GM12878 (cell line): Measurements from ENCODE around the gene ULBP2. TPM values are rescaled to one million over a fixed set of nuclear protein-coding genes. Genes with fewer than 3 reads are reported as not detected.

ENCODE experiments used
- ATAC-seq: fragments of 200-7000 bp; cut with Tn5 transposase; 3 replicates; pipeline ENCODE4 v1.9.1; 2020; ENCODE audit warnings: mild to moderate bottlenecking, moderate library complexity
- BruUV-seq: library from RNA; stranded (reverse); fragments of 400-500 nt; replicated peaks from 2 replicates; lab custom pipeline; 2021; lab: Mats Ljungman, UMichigan
- CTCF ChIA-PET: fragments of 300-600 bp; sonication (Branson Sonifier 250); formaldehyde crosslinking; extraction: SDS; loops from one replicate; lab custom pipeline; 2021; ENCODE audit warnings: inconsistent platforms; lab: Yijun Ruan, JAX
- POLR2A ChIA-PET: fragments of 350-600 bp; formaldehyde crosslinking; extraction: SDS; loops from one replicate; lab custom pipeline; 2021; ENCODE audit warnings: inconsistent platforms; lab: Charles Lee
- RAD21 ChIA-PET: fragments of 300-600 bp; sonication (Branson Sonifier 250); formaldehyde crosslinking; loops from one replicate; lab custom pipeline; 2023; ENCODE audit warnings: antibody characterized with exemption; ENCODE audit not compliant: unreplicated experiment; lab: Charles Lee
- SMC1A ChIA-PET: fragments of 300-600 bp; sonication (Branson Sonifier 250); formaldehyde crosslinking; loops from one replicate; lab custom pipeline; 2023; ENCODE audit not compliant: unreplicated experiment, uncharacterized antibody; lab: Charles Lee
- DNase-seq: peaks from one replicate; pipeline ENCODE4 v3.0.0-alpha.2; 2011; ENCODE audit warnings: low read depth, low spot score
- FAIRE-seq: peaks from 3 replicates; lab custom pipeline; 2011; peaks lifted over from hg19 to GRCh38; lab: Jason Lieb, UNC
- H2AFZ ChIP-seq: 2 replicates; pipeline ENCODE4 v1.6.0; 2011; ENCODE audit warnings: low read depth, low read length, control low read depth; ENCODE audit not compliant: control insufficient read depth
- H3K27ac ChIP-seq: 2 replicates; pipeline ENCODE4 v1.5.1; 2011; ENCODE audit warnings: control low read depth; ENCODE audit not compliant: control insufficient read depth, insufficient read depth
- H3K27me3 ChIP-seq, 2 experiments: replicated peaks in 1 of 2; 2 replicates each; pipeline versions ENCODE4 v1.6.0 to v1.6.1; 2011; ENCODE audit warnings: low read length in 1 of 2; ENCODE audit not compliant: control insufficient read depth in 2 of 2, insufficient read depth in 2 of 2
- H3K36me3 ChIP-seq, 2 experiments: 2 replicates each; pipeline ENCODE4 v1.5.1; 2011; ENCODE audit warnings: low read length in 1 of 2; ENCODE audit not compliant: control insufficient read depth in 2 of 2, insufficient read depth in 2 of 2
- H3K4me1 ChIP-seq: 2 replicates; pipeline ENCODE4 v1.6.1; 2011; ENCODE audit warnings: mild to moderate bottlenecking, low read length, moderate library complexity, mixed read lengths; ENCODE audit not compliant: control insufficient read depth, insufficient read depth
- H3K4me2 ChIP-seq: 2 replicates; pipeline ENCODE4 v1.6.0; 2011; ENCODE audit warnings: control low read depth; ENCODE audit not compliant: control insufficient read depth, insufficient read depth
- H3K4me3 ChIP-seq: fragments of 200-600 bp; sonication (generic); 2 replicates; pipeline ENCODE4 v1.5.1; 2016
- H3K79me2 ChIP-seq: 2 replicates; pipeline ENCODE4 v1.6.0; 2011; ENCODE audit warnings: low read length; ENCODE audit not compliant: control insufficient read depth, insufficient read depth
- H3K9ac ChIP-seq: 2 replicates; pipeline ENCODE4 v1.8.0; 2011; ENCODE audit warnings: low read length, control low read depth, mixed read lengths; ENCODE audit not compliant: control insufficient read depth, insufficient read depth
- H3K9me3 ChIP-seq: replicated peaks from 3 replicates; pipeline ENCODE4 v1.5.1; 2011; ENCODE audit warnings: mild to moderate bottlenecking, low read length; ENCODE audit not compliant: control insufficient read depth, insufficient read depth
- H4K20me1 ChIP-seq: 2 replicates; pipeline ENCODE4 v1.6.0; 2011; ENCODE audit not compliant: control insufficient read depth, insufficient read depth
- BRCA1 ChIP-seq: IDR thresholded peaks from 2 replicates; pipeline ENCODE4 v1.6.1; 2011; ENCODE audit warnings: low read depth, low read length, improper control_type of control experiment
- JUNB ChIP-seq: IDR thresholded peaks from 2 replicates; pipeline ENCODE4 v1.6.1; 2016; ENCODE audit warnings: antibody characterized with exemption, mild to moderate bottlenecking
- PAX8 ChIP-seq: fragments of 450-650 bp; IDR thresholded peaks from 2 replicates; pipeline ENCODE4 v1.6.1; 2017; ENCODE audit warnings: mild to moderate bottlenecking, moderate library complexity
- SPI1 ChIP-seq: IDR thresholded peaks from 2 replicates; pipeline ENCODE4 v1.6.1; 2011; ENCODE audit warnings: low read depth, mild to moderate bottlenecking, low read length, moderate library complexity, borderline replicate concordance; ENCODE audit not compliant: insufficient read depth
- ZBED1 ChIP-seq: IDR thresholded peaks from 2 replicates; pipeline ENCODE4 v1.6.1; 2016; ENCODE audit warnings: borderline replicate concordance
- WGBS: methylation state at CpG from one replicate; pipeline ENCODE4 v1.1.6; 2016; ENCODE audit warnings: low lambda C conversion rate; ENCODE audit not compliant: insufficient replicate concordance, insufficient coverage; ENCODE audit errors: missing lambda C conversion rate; 5-methylcytosine and 5-hydroxymethylcytosine counted together
- in situ Hi-C: fragments of 300-500 bp; cut with MboI; formaldehyde crosslinking; loops from 9 replicates; pipeline ENCODE4 v1.14.3; 2018; ENCODE audit warnings: mixed read lengths
- intact Hi-C: fragments of 100-400 bp; cut with micrococcal nuclease; formaldehyde crosslinking; loops from one replicate; pipeline ENCODE4 v1.14.2; 2022; ENCODE audit not compliant: unreplicated experiment
- polyA plus RNA-seq, 11 experiments: library from polyadenylated mRNA; depleted of rRNA in 4 of 11; unstranded in 6 of 11; stranded (reverse) in 5 of 11; fragments of >200 nt; fragmentation: Nextera tagmentation in 4 of 11; fragmentation: Illumina TruSeq in 1 of 11; extraction: Ambion mirVana in 4 of 11; extraction: Trizol in 1 of 11; gene quantifications; 1 replicate in 1 of 11; 2 replicates in 10 of 11; pipeline versions ENCODE4 v1.2.1 to v1.2.3, GENCODE V29; 2011 to 2016; ENCODE audit warnings: inconsistent platforms in 2 of 11, missing spikeins in 2 of 11, low read depth in 1 of 11
- total RNA-seq, 4 experiments: library from RNA; depleted of rRNA in 3 of 4; stranded (reverse); fragments of >200 nt in 3 of 4; fragmentation: Illumina TruSeq in 1 of 4; extraction: Trizol in 1 of 4; gene quantifications; 2 replicates each; pipeline versions ENCODE4 v1.2.1 to v1.2.3, GENCODE V29; 2013 to 2021
- TF ChIP-seq, protein P1 (sequence below): fragments of 450-650 bp; IDR thresholded peaks from 2 replicates; pipeline ENCODE4 v1.6.1; 2018; ENCODE audit warnings: borderline replicate concordance, mild to moderate bottlenecking; ENCODE audit not compliant: partially characterized antibody
- TF ChIP-seq, protein P2 (sequence below): fragments of 450-650 bp; IDR thresholded peaks from 2 replicates; pipeline ENCODE4 v1.6.1; 2017; ENCODE audit warnings: mild to moderate bottlenecking, moderate library complexity

ULBP2 gene
- total and polyA plus RNA-seq, 10 of the 15 experiments (the other 5 are each of a cell fraction or from before 2014, with no cell fraction given), result 0.16 to 2.5 (median 0.22) TPM; not detected in 3

DNA sequence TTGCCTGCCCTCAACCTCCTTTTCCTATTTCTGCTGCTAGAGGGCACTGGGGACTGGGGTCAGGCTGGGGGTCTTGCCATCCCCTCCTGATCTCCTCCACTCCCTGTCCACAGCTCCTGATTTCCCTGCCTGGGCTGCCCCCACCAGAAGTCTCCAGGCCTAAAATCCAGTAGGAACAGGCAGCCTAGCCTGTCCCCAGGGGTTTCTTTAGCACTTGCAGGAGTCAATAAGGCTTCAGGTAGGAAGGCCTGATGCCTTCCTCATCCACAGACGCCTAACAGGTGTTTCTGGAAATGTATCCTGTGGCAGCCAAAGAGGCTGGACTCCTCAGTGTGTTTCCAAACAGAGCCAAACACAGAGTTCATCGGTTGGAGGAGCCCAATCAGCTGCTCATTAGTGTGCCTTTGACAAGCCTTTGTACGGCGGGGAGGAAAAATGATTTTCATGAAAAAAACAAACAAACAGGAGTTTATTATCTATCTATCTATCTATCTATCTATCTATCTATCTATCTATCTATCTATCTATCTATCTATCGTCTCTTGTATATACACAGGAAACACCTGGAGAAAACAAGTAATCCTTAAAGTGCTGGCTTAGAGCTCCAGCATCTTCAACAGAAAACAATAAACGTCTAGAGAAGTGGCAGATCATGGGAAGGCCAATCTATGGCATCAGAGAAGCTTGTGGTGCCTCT is 40.2 kb upstream of the ULBP2 start:
- Histone ChIP-seq H3K4me2 (no peak overlapping the region), H3K27ac (no peak overlapping the region), H2AFZ (no peak overlapping the region), H3K79me2 (no peaks in the 10 kb centered on the region)
- no TSS peak for BruUV-seq
- 41% methylated on average over 6 of the region's 6 CpGs for WGBS
- TF ChIP-seq SPI1, result no peak
- TF ChIP-seq, all 136 proteins: peak for 0
- DNase-seq, result no peak
- Histone ChIP-seq H3K4me3 (no peak overlapping the region), H3K36me3 (no peaks in the 10 kb centered on the region), H3K27me3 (peaks cover 6 to 8% of the 10 kb centered on the region in 2 experiments), H3K9me3 (no peaks in the 10 kb centered on the region), H3K9ac (no peak overlapping the region), H4K20me1 (no peaks in the 10 kb centered on the region), H3K4me1 (no peaks in the 10 kb centered on the region)
- ATAC-seq, result no peak
- RAD21 ChIA-PET, result interaction anchor here (0.7 kb wide), 1 partner anchor 59 kb away, joined by 8 read pairs; no protein-coding TSS in a partner anchor
- in situ Hi-C loops, result no loop called here
- SMC1A ChIA-PET, result no interaction called here
- intact Hi-C loops, result no loop called here
- FAIRE-seq, result no peak
- CTCF ChIA-PET, result no interaction called here
- POLR2A ChIA-PET, result no interaction called here

DNA sequence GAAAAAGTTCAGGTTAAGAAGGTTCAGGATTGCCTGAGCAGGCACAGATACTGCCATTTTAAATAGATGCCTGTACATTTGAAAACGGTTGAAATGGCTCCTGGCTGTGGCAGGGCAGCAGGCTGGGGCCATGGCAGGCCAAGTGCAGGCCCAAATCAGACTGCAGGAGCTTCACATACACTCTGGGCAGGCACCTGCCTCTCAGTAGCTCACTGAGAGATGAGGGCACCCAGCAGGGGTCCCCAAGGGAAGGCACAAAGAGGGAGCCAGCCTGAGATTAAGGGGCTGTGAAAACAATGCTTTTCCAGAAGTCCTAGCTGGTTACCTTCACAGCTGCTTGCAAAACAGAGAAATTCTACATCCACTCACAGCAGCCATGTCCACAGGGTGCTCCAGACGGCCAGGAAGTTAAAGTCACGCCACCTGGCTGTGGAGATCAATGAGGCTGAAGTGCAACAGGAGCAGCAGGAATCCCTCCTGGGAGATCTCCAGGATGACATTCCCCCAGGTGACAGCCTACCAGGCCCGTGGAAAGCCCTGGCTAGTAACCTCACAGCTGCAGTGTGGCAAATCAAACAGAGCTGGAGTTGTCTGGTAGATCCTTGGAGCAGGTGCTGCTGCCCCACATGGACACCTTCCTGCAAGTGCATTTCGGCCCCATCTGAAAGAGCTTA is 37.7 kb upstream of the ULBP2 start:
- H3K4me1 ChIP-seq, result no peaks in the 10 kb centered on the region
- H4K20me1 ChIP-seq, result no peaks in the 10 kb centered on the region
- no peak overlapping the region for H3K27ac ChIP-seq
- peaks cover 5 to 6% of the 10 kb centered on the region in 2 experiments; a peak in 3 of 4 replicates for H3K27me3 ChIP-seq
- WGBS, result 11% methylated on average over 5 of the region's 5 CpGs
- no peak overlapping the region for H3K9ac ChIP-seq
- no peak overlapping the region for H3K4me2 ChIP-seq
- peaks cover 3% of the 10 kb centered on the region; the same call in 1 of the 3 replicates for H3K9me3 ChIP-seq
- no peak overlapping the region for H2AFZ ChIP-seq
- in situ Hi-C loops, result no loop called here
- SMC1A ChIA-PET, result no interaction called here
- no TSS peak for BruUV-seq
- no peak for ATAC-seq
- no peak for DNase-seq
- POLR2A ChIA-PET, result no interaction called here
- no peaks in the 10 kb centered on the region for H3K79me2 ChIP-seq
- CTCF ChIA-PET, result interaction anchor here (1.0 to 1.1 kb wide), 3 partner anchors 12 to 60 kb away, joined by 3 to 4 read pairs (median 3); no protein-coding TSS in a partner anchor
- intact Hi-C loops, result no loop called here
- FAIRE-seq, result no peak
- no peak overlapping the region for H3K4me3 ChIP-seq
- RAD21 ChIA-PET, result no interaction called here
- H3K36me3 ChIP-seq, result no peaks in the 10 kb centered on the region
- no peak for TF ChIP-seq JUNB
- TF ChIP-seq, protein P1, sequence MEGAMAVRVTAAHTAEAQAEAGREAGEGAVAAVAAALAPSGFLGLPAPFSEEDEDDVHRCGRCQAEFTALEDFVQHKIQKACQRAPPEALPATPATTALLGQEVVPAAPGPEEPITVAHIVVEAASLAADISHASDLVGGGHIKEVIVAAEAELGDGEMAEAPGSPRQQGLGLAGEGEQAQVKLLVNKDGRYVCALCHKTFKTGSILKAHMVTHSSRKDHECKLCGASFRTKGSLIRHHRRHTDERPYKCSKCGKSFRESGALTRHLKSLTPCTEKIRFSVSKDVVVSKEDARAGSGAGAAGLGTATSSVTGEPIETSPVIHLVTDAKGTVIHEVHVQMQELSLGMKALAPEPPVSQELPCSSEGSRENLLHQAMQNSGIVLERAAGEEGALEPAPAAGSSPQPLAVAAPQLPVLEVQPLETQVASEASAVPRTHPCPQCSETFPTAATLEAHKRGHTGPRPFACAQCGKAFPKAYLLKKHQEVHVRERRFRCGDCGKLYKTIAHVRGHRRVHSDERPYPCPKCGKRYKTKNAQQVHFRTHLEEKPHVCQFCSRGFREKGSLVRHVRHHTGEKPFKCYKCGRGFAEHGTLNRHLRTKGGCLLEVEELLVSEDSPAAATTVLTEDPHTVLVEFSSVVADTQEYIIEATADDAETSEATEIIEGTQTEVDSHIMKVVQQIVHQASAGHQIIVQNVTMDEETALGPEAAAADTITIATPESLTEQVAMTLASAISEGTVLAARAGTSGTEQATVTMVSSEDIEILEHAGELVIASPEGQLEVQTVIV, result no peak
- no peak for TF ChIP-seq PAX8
- TF ChIP-seq, protein P2, sequence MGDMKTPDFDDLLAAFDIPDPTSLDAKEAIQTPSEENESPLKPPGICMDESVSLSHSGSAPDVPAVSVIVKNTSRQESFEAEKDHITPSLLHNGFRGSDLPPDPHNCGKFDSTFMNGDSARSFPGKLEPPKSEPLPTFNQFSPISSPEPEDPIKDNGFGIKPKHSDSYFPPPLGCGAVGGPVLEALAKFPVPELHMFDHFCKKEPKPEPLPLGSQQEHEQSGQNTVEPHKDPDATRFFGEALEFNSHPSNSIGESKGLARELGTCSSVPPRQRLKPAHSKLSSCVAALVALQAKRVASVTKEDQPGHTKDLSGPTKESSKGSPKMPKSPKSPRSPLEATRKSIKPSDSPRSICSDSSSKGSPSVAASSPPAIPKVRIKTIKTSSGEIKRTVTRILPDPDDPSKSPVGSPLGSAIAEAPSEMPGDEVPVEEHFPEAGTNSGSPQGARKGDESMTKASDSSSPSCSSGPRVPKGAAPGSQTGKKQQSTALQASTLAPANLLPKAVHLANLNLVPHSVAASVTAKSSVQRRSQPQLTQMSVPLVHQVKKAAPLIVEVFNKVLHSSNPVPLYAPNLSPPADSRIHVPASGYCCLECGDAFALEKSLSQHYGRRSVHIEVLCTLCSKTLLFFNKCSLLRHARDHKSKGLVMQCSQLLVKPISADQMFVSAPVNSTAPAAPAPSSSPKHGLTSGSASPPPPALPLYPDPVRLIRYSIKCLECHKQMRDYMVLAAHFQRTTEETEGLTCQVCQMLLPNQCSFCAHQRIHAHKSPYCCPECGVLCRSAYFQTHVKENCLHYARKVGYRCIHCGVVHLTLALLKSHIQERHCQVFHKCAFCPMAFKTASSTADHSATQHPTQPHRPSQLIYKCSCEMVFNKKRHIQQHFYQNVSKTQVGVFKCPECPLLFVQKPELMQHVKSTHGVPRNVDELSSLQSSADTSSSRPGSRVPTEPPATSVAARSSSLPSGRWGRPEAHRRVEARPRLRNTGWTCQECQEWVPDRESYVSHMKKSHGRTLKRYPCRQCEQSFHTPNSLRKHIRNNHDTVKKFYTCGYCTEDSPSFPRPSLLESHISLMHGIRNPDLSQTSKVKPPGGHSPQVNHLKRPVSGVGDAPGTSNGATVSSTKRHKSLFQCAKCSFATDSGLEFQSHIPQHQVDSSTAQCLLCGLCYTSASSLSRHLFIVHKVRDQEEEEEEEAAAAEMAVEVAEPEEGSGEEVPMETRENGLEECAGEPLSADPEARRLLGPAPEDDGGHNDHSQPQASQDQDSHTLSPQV, result no peak
- no peak for TF ChIP-seq BRCA1
- no peak for TF ChIP-seq ZBED1
